ENCODE data around the gene DOCK9. TPM values are rescaled to one million over a fixed set of nuclear protein-coding genes. Genes with fewer than 3 reads are reported as not detected.

The DOCK9 gene
- polyA plus RNA-seq, 1 of the 3 experiments (the other 2 are of a cell fraction), result 16.6 TPM

DNA sequence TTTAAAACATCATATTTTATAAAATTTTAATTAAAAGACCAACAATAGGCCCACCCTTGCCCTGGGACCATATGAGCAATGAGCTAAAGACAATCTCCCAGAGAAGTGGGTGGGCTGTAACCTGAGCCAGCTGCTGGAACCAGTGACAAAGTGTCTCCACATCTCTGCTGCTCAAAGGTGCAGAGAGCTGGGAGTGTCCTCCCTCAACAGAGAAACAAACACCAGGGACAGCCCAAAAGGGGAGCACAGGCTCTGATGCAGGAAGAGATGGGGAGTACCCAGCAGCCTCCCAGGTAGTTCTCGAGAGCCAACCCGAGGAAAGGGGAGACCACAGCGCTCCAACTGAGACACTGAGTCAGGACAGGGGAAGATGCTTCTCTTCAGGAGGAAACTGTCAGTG lies 39.1 kb downstream of the DOCK9 start (continued):
- TF ChIP-seq SMC3 (IDR thresholded peaks at IDR 0.05; ENCODE audit: low read depth, low read length) (no peak), EP300 (IDR thresholded peaks at IDR 0.05; ENCODE audit: borderline replicate concordance in 1 of 2, low read depth in 1 of 2, low read length in 1 of 2) (no peak), TEAD4 (IDR thresholded peaks at IDR 0.05; ENCODE audit: borderline replicate concordance, insufficient read depth) (no peak), SIN3A (IDR thresholded peaks at IDR 0.05; ENCODE audit: borderline replicate concordance, low read depth, low read length) (no peak), RXRA (IDR thresholded peaks at IDR 0.05; ENCODE audit: borderline replicate concordance, low read depth) (no peak)

DNA sequence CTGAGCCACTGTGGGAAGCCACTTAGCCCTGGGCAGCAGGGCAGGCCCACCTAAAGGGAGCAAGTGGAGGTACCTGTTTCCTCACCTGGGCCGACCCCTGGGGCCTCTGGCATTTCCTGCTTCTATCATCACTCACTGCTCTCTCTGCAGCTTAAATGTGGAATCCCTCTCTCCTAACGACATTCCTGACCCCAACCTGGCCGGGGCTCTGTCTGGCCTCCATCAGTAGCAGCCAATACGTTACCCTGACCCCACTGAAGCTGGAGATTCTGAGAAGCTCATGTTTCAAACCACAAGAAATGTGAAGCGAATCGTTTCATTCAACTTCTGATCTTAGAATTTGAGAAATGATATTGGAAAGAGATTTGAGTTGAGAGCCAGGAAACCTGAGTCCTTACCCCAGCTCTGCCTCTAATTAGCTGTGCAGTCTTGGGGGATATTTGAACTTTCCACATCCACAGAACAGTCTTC lies 39.9 kb downstream of the DOCK9 start:
- H3K27ac ChIP-seq (ENCODE audit: low read depth in 2 of 2, low read length in 1 of 2), result no peak overlapping the region
- H4K20me1 ChIP-seq (ENCODE audit: insufficient read depth), result no peaks in the 10 kb centered on the region
- no peaks in the 10 kb centered on the region for H3K36me3 ChIP-seq (replicated peaks in 1 of 2; ENCODE audit: control insufficient read depth in 1 of 2, insufficient read depth in 2 of 2, low read length in 1 of 2)
- H3F3A ChIP-seq (replicated peaks; ENCODE audit: insufficient read depth), result peaks cover 2% of the 10 kb centered on the region
- H3K79me2 ChIP-seq (ENCODE audit: insufficient read depth), result no peaks in the 10 kb centered on the region
- H2AFZ ChIP-seq (ENCODE audit: low read depth), result no peak overlapping the region
- no peak overlapping the region for H3K9ac ChIP-seq
- peaks cover 0 to 7% of the 10 kb centered on the region in 2 experiments; a peak in 1 of 4 replicates for H3K4me1 ChIP-seq (ENCODE audit: control insufficient read depth in 1 of 2, insufficient read depth in 2 of 2, low read depth in 1 of 2, low read length in 1 of 2)
- TF ChIP-seq ELF1 (IDR thresholded peaks at IDR 0.05), result no peak
- H3K4me2 ChIP-seq, result no peak overlapping the region
- 71% methylated on average over 6 of the region's 6 CpGs for WGBS (ENCODE audit: low lambda C conversion rate)
- no peak for DNase-seq
- CTCF ChIA-PET, result no interaction called here
- H3K9me3 ChIP-seq, result no peaks in the 10 kb centered on the region
- H3K27me3 ChIP-seq (ENCODE audit: insufficient read depth), result no peaks in the 10 kb centered on the region
- H3K4me3 ChIP-seq (ENCODE audit: low read depth in 2 of 2, low read length in 1 of 2), result no peak overlapping the region
- no peaks in the 10 kb centered on the region for H3K9me2 ChIP-seq
- POLR2A ChIA-PET, result no interaction called here

DNA sequence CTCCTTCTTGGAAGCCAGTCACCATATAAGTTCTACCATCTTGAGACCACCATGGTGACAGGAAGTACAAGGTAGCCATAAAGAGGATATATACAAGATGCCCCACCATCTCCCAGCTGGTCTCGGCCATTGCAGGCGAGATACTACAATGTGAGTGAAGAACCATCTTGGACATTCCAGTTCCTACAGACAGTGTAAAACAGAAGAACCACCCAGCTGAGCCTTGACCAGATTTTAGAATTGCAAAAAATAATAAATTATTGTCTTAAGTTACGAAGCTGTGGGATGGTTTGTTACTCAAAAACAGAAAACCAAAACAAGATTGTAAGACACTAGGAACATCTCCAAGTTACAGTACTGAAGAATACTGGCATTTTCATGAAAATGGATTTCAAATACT lies 43.6 kb downstream of the DOCK9 start:
- Histone ChIP-seq H3K36me3 (replicated peaks in 1 of 2; ENCODE audit: control insufficient read depth in 1 of 2, insufficient read depth in 2 of 2, low read length in 1 of 2) (no peaks in the 10 kb centered on the region), H3K9me3 (no peaks in the 10 kb centered on the region), H3K9me2 (no peaks in the 10 kb centered on the region), H3K27ac (ENCODE audit: low read depth in 2 of 2, low read length in 1 of 2) (no peak overlapping the region), H3K27me3 (ENCODE audit: insufficient read depth) (no peaks in the 10 kb centered on the region), H2AFZ (ENCODE audit: low read depth) (no peak overlapping the region), H3F3A (replicated peaks; ENCODE audit: insufficient read depth) (peaks cover 2% of the 10 kb centered on the region), H3K79me2 (ENCODE audit: insufficient read depth) (no peaks in the 10 kb centered on the region), H3K4me1 (ENCODE audit: control insufficient read depth in 1 of 2, insufficient read depth in 2 of 2, low read depth in 1 of 2, low read length in 1 of 2) (peaks cover 0 to 10% of the 10 kb centered on the region in 2 experiments; a peak in 1 of 4 replicates), H3K4me2 (no peak overlapping the region), H3K9ac (no peak overlapping the region), H4K20me1 (ENCODE audit: insufficient read depth) (no peaks in the 10 kb centered on the region), H3K4me3 (ENCODE audit: low read depth in 2 of 2, low read length in 1 of 2) (no peak overlapping the region)
- POLR2A ChIA-PET, result no interaction called here
- no peak for DNase-seq
- WGBS (ENCODE audit: low lambda C conversion rate), result 97% methylated on average over 3 of the region's 3 CpGs
- CTCF ChIA-PET, result interaction anchor here (0.8 kb wide), 1 partner anchor 35 kb away, joined by 3 read pairs; no protein-coding TSS in a partner anchor
- TF ChIP-seq, protein P1, sequence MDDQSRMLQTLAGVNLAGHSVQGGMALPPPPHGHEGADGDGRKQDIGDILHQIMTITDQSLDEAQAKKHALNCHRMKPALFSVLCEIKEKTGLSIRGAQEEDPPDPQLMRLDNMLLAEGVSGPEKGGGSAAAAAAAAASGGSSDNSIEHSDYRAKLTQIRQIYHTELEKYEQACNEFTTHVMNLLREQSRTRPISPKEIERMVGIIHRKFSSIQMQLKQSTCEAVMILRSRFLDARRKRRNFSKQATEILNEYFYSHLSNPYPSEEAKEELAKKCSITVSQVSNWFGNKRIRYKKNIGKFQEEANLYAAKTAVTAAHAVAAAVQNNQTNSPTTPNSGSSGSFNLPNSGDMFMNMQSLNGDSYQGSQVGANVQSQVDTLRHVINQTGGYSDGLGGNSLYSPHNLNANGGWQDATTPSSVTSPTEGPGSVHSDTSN (IDR thresholded peaks at IDR 0.05), result no peak
- TF ChIP-seq RAD21 (IDR thresholded peaks at IDR 0.05; ENCODE audit: low read length) (no peak), EP300 (IDR thresholded peaks at IDR 0.05; ENCODE audit: borderline replicate concordance in 1 of 2, low read depth in 1 of 2, low read length in 1 of 2) (no peak), RCOR1 (IDR thresholded peaks at IDR 0.05; ENCODE audit: low read length) (no peak), TEAD4 (IDR thresholded peaks at IDR 0.05; ENCODE audit: borderline replicate concordance, insufficient read depth) (no peak), SIN3A (IDR thresholded peaks at IDR 0.05; ENCODE audit: borderline replicate concordance, low read depth, low read length) (no peak), MEF2A (IDR thresholded peaks at IDR 0.05; ENCODE audit: borderline replicate concordance, low read depth) (no peak), RFX5 (IDR thresholded peaks at IDR 0.05; ENCODE audit: low read length) (no peak), FOXJ3 (CRISPR knock-in tag; IDR thresholded peaks at IDR 0.05) (no peak), YY1 (IDR thresholded peaks at IDR 0.05; ENCODE audit: low read depth) (no peak), NRF1 (IDR thresholded peaks at IDR 0.05; ENCODE audit: low read depth, low read length) (no peak), TAF1 (IDR thresholded peaks at IDR 0.05; ENCODE audit: borderline replicate concordance, low read depth, low read length) (no peak), GABPA (IDR thresholded peaks at IDR 0.05; ENCODE audit: low read depth) (no peak)
- TF ChIP-seq, protein P2, sequence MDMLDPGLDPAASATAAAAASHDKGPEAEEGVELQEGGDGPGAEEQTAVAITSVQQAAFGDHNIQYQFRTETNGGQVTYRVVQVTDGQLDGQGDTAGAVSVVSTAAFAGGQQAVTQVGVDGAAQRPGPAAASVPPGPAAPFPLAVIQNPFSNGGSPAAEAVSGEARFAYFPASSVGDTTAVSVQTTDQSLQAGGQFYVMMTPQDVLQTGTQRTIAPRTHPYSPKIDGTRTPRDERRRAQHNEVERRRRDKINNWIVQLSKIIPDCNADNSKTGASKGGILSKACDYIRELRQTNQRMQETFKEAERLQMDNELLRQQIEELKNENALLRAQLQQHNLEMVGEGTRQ (IDR thresholded peaks at IDR 0.05; ENCODE audit: borderline replicate concordance, low read depth, low read length), result no peak
- TF ChIP-seq, protein P3, sequence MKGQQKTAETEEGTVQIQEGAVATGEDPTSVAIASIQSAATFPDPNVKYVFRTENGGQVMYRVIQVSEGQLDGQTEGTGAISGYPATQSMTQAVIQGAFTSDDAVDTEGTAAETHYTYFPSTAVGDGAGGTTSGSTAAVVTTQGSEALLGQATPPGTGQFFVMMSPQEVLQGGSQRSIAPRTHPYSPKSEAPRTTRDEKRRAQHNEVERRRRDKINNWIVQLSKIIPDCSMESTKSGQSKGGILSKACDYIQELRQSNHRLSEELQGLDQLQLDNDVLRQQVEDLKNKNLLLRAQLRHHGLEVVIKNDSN (IDR thresholded peaks at IDR 0.05; ENCODE audit: borderline replicate concordance, low read depth), result no peak
- TF ChIP-seq, protein P4, sequence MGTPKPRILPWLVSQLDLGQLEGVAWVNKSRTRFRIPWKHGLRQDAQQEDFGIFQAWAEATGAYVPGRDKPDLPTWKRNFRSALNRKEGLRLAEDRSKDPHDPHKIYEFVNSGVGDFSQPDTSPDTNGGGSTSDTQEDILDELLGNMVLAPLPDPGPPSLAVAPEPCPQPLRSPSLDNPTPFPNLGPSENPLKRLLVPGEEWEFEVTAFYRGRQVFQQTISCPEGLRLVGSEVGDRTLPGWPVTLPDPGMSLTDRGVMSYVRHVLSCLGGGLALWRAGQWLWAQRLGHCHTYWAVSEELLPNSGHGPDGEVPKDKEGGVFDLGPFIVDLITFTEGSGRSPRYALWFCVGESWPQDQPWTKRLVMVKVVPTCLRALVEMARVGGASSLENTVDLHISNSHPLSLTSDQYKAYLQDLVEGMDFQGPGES (IDR thresholded peaks at IDR 0.05; ENCODE audit: low read depth, low read length), result no peak

Measured in SK-N-SH (cell line).